ENCODE measurements around the gene EPSTI1.

Gene EPSTI1

GRCh38 chr13:42977219-42977659 lies 14.8 kb downstream of the EPSTI1 start:
- no peak for TF ChIP-seq CTCF (IDR thresholded peaks at IDR 0.05)
- no peaks in the 10 kb centered on the region for H3K36me3 ChIP-seq (ENCODE audit: control insufficient read depth, insufficient read depth, low read length)
- H3K9ac ChIP-seq, result no peak overlapping the region
- no peak overlapping the region for H3K4me3 ChIP-seq (ENCODE audit: low read depth, low read length)
- peaks cover 2% of the 10 kb centered on the region for H3K4me1 ChIP-seq
- H3K27ac ChIP-seq, result no peak overlapping the region
- no peaks in the 10 kb centered on the region for H3K27me3 ChIP-seq (ENCODE audit: control insufficient read depth, insufficient read depth, low read length)
- H2AFZ ChIP-seq, result no peak overlapping the region
- no peaks in the 10 kb centered on the region for H3K9me3 ChIP-seq (ENCODE audit: control insufficient read depth, low read length)
- no peaks in the 10 kb centered on the region for H3K79me2 ChIP-seq
- H3K4me2 ChIP-seq (ENCODE audit: low read length), result no peak overlapping the region

- Histone ChIP-seq H3K4me3 (ENCODE audit: low read depth, low read length) (no peak overlapping the region), H3K9ac (no peak overlapping the region), H3K4me1 (no peaks in the 10 kb centered on the region), H3K4me2 (ENCODE audit: low read length) (no peak overlapping the region), H3K36me3 (ENCODE audit: control insufficient read depth, insufficient read depth, low read length) (no peaks in the 10 kb centered on the region), H3K27ac (no peak overlapping the region), H2AFZ (no peak overlapping the region), H3K79me2 (no peaks in the 10 kb centered on the region), H3K27me3 (ENCODE audit: control insufficient read depth, insufficient read depth, low read length) (no peaks in the 10 kb centered on the region), H3K9me3 (ENCODE audit: control insufficient read depth, low read length) (no peaks in the 10 kb centered on the region)
- no peak for TF ChIP-seq CTCF (IDR thresholded peaks at IDR 0.05)
Measured at GRCh38 chr13:42976066-42976465, 16.0 kb downstream of the EPSTI1 start.

- Histone ChIP-seq H3K4me3 (ENCODE audit: low read depth, low read length) (no peak overlapping the region), H3K9ac (no peak overlapping the region), H2AFZ (no peak overlapping the region), H3K27me3 (ENCODE audit: control insufficient read depth, insufficient read depth, low read length) (no peaks in the 10 kb centered on the region), H3K9me3 (ENCODE audit: control insufficient read depth, low read length) (no peaks in the 10 kb centered on the region), H3K79me2 (no peaks in the 10 kb centered on the region), H3K4me1 (no peaks in the 10 kb centered on the region), H3K27ac (no peak overlapping the region), H3K36me3 (ENCODE audit: control insufficient read depth, insufficient read depth, low read length) (no peaks in the 10 kb centered on the region), H3K4me2 (ENCODE audit: low read length) (no peak overlapping the region)
- TF ChIP-seq CTCF (IDR thresholded peaks at IDR 0.05), result no peak
Measured at GRCh38 chr13:42973581-42973980, 18.5 kb downstream of the EPSTI1 start.

- H3K36me3 ChIP-seq (ENCODE audit: control insufficient read depth, insufficient read depth, low read length), result no peaks in the 10 kb centered on the region
Measured at GRCh38 chr13:42971691-42972347, 20.2 kb downstream of the EPSTI1 start.

More at GRCh38 chr13:42971691-42972347, 20.2 kb downstream of the EPSTI1 start:
- H3K27me3 ChIP-seq (ENCODE audit: control insufficient read depth, insufficient read depth, low read length), result no peaks in the 10 kb centered on the region
- H3K79me2 ChIP-seq, result no peaks in the 10 kb centered on the region
- H3K4me3 ChIP-seq (ENCODE audit: low read depth, low read length), result no peak overlapping the region
- H3K4me2 ChIP-seq (ENCODE audit: low read length), result no peak overlapping the region
- H2AFZ ChIP-seq, result no peak overlapping the region
- TF ChIP-seq CTCF (IDR thresholded peaks at IDR 0.05), result no peak
- no peak overlapping the region for H3K27ac ChIP-seq
- H3K9me3 ChIP-seq (ENCODE audit: control insufficient read depth, low read length), result no peaks in the 10 kb centered on the region
- H3K9ac ChIP-seq, result no peak overlapping the region
- no peaks in the 10 kb centered on the region for H3K4me1 ChIP-seq

All from parathyroid adenoma (tissue), 2 donors.